Lung (tissue), 12 donors: ENCODE results near the gene CD226. TPM values are rescaled to one million over a fixed set of nuclear protein-coding genes. Genes with fewer than 3 reads are reported as not detected.
"Not testable (repeated sequence)": the region's sequence is repeated elsewhere in the genome, so short reads cannot be mapped to it uniquely, and the experiment has no call there.

ENCODE experiments used
- ATAC-seq: fragments of 200-7000 bp; cut with Tn5 transposase; one replicate; pipeline ENCODE4 v1.9.1; 2020; ENCODE audit warnings: moderate number of reproducible peaks; ENCODE audit not compliant: insufficient read depth, low FRiP score
- DNase-seq, 3 donors: peaks; one replicate each; pipeline ENCODE4 v3.0.0-alpha.2; 2013 to 2017
- H3K27ac ChIP-seq, 2 donors: one replicate each; pipeline ENCODE4 v1.5.1; 2013; ENCODE audit warnings: mild to moderate bottlenecking in 2 of 2, moderate library complexity in 2 of 2, control low read depth in 1 of 2, inconsistent platforms in 1 of 2, low read depth in 1 of 2, low read length in 1 of 2
- H3K27me3 ChIP-seq, 3 donors: one replicate each; pipeline ENCODE4 v1.5.1; 2013; ENCODE audit warnings: low read length in 2 of 3; ENCODE audit not compliant: control insufficient read depth in 3 of 3, insufficient read depth in 3 of 3
- H3K36me3 ChIP-seq, 4 donors: one replicate each; pipeline ENCODE4 v1.5.1; 2013; ENCODE audit warnings: low read length in 4 of 4, mild to moderate bottlenecking in 1 of 4, moderate library complexity in 1 of 4; ENCODE audit not compliant: control insufficient read depth in 4 of 4, insufficient read depth in 4 of 4
- H3K4me1 ChIP-seq, 5 donors: one replicate each; pipeline ENCODE4 v1.5.1; 2013; ENCODE audit warnings: low read length in 5 of 5, mild to moderate bottlenecking in 2 of 5, moderate library complexity in 1 of 5; ENCODE audit not compliant: control insufficient read depth in 5 of 5, insufficient read depth in 5 of 5
- H3K4me3 ChIP-seq: one replicate; pipeline ENCODE4 v1.5.1; 2013; ENCODE audit warnings: mild to moderate bottlenecking, control low read depth, moderate library complexity
- H3K9ac ChIP-seq, 2 donors: one replicate each; pipeline ENCODE4 v1.5.1; 2013; ENCODE audit warnings: low read length in 2 of 2, control low read depth in 1 of 2; ENCODE audit not compliant: insufficient read depth in 1 of 2
- H3K9me3 ChIP-seq, 4 donors: one replicate each; pipeline ENCODE4 v1.5.1; 2013; ENCODE audit warnings: low read length in 3 of 4, mild to moderate bottlenecking in 1 of 4, moderate library complexity in 1 of 4; ENCODE audit not compliant: control insufficient read depth in 4 of 4, insufficient read depth in 3 of 4
- WGBS, 2 donors: extraction: QIAGEN DNeasy Blood & Tissue Kit; methylation state at CpG; one replicate each; pipeline ENCODE4 v1.1.7; 2013; 5-methylcytosine and 5-hydroxymethylcytosine counted together
- polyA plus RNA-seq, 2 donors: library from polyadenylated mRNA; stranded (reverse); fragments of 200-250 nt; gene quantifications; one replicate each; pipeline ENCODE4 v1.2.1, GENCODE V29; 2013
- total RNA-seq, 2 donors: library from RNA; depleted of rRNA in 1 of 2; stranded (reverse); fragments of >200 nt in 1 of 2; gene quantifications; one replicate each; pipeline ENCODE4 v1.2.1, GENCODE V29; 2014 to 2021
- TF ChIP-seq, protein P1 (sequence below): IDR thresholded peaks from 2 replicates; pipeline ENCODE4 v1.5.1; 2012; ENCODE audit warnings: mild to moderate bottlenecking; ENCODE audit errors: control extremely low read depth, extremely low read depth
- donor health status: control.
- donor health status: control.
- donor health status: Bipolar disorder and iron deficiency.
- donor health status: healthy.
- donor health status: DM: yes; HTN: yes; CAD: no.

The CD226 gene
- total and polyA plus RNA-seq, 4 donors, result 0.49 to 6.3 (median 2.7) TPM

DNA sequence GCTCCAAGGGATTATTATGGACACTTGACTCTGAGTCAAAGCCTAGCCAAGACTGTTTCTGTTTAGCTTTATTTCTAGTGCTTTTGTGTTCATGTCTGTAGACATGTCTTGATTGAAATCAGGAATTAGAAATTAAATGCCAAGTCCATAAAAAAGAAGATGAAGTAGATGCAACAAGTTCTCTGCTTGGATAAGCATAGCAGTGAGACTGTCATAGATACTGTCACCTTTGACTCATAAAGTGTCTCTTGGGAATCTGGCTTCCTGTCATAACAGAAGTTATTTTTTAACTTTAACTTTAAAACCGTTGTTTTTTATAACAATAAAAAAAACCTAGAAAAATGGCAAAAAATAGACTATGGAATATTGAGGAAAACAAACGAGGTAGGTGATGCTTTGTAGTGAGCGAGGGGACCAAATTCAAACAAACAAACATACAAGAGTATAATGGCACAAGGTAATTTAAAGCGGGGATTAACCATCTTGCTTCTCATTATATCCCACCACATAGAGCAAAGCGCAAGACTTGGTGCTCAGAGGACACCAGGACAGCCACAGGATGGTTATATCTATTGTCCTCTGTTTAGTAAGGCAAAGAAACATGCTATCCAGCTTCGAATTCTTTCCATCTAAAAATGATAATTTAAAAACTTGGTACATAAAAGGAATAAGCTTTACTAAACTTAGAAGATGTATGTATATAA is 64.6 kb downstream of the CD226 start:
- WGBS, 2 donors, result 87 to 90% methylated on average over 6 of the region's 6 CpGs
- TF ChIP-seq, protein P1, sequence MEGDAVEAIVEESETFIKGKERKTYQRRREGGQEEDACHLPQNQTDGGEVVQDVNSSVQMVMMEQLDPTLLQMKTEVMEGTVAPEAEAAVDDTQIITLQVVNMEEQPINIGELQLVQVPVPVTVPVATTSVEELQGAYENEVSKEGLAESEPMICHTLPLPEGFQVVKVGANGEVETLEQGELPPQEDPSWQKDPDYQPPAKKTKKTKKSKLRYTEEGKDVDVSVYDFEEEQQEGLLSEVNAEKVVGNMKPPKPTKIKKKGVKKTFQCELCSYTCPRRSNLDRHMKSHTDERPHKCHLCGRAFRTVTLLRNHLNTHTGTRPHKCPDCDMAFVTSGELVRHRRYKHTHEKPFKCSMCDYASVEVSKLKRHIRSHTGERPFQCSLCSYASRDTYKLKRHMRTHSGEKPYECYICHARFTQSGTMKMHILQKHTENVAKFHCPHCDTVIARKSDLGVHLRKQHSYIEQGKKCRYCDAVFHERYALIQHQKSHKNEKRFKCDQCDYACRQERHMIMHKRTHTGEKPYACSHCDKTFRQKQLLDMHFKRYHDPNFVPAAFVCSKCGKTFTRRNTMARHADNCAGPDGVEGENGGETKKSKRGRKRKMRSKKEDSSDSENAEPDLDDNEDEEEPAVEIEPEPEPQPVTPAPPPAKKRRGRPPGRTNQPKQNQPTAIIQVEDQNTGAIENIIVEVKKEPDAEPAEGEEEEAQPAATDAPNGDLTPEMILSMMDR, result no peak
- no peaks in the 10 kb centered on the region for H3K36me3 ChIP-seq
- peaks cover 0 to 7% (median 0%) of the 10 kb centered on the region in 5 donors for H3K4me1 ChIP-seq
- peak in 1 of 3 donors; percentile 29 for DNase-seq
- no peaks in the 10 kb centered on the region for H3K27me3 ChIP-seq
- no peak for ATAC-seq
- no peaks in the 10 kb centered on the region for H3K9me3 ChIP-seq
- no peak overlapping the region for H3K4me3 ChIP-seq
- H3K9ac ChIP-seq, result no peak overlapping the region
- no peak overlapping the region for H3K27ac ChIP-seq

DNA sequence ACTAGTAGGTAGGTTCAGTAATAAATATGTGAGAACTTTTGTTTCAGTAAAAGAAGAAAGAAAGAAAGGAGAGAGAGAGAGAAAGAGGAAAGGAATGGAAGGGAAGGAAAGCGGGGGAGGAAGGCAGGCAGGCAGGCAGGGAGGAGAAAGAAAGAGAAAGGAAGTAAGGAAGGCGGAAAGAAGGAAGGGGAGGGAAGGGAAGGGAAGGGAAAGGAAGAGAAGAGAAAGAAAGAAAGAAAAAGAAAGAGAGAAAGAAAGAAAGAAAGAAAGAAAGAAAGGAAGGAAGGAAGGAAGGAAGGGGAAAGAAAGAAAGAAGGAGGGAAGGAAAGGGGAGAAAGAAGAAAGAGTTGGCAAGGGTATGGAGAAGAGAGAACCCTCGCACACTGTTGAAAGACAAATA is 67.6 kb downstream of the CD226 start:
- Histone ChIP-seq H3K27me3 (no peaks in the 10 kb centered on the region), H3K4me3 (no peak overlapping the region), H3K4me1 (peaks cover 0 to 7% (median 0%) of the 10 kb centered on the region in 5 donors), H3K9ac (no peak overlapping the region), H3K27ac (no peak overlapping the region), H3K9me3 (no peaks in the 10 kb centered on the region), H3K36me3 (no peaks in the 10 kb centered on the region)
- ATAC-seq (no peak), DNase-seq (no peak)
- TF ChIP-seq, protein P1, result no peak
- 96 to 97% methylated on average over 3 of the region's 3 CpGs for WGBS, 2 donors

DNA sequence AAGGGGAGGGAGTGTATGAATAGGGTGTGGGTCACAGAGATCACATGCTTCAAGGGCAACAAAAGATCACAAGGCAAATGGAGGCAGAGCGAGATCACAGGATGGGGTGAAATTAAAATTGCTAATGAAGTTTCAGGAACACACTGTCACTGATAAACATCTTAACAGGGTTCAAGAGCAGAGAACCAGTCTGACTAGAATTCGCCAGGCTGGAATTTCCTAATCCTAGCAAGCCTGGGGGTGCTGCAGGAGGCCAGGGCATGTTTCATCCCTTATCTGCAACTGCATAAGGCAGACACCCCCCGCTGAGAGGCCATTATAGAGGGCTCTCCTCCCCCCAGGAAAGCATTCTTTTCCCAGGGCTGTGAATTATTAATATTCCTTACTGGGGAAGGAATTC is 68.6 kb downstream of the CD226 start:
- not testable (repeated sequence) for H3K4me3 ChIP-seq, H3K36me3 ChIP-seq, DNase-seq, H3K9me3 ChIP-seq, H3K27ac ChIP-seq, H3K27me3 ChIP-seq, H3K4me1 ChIP-seq, ATAC-seq, H3K9ac ChIP-seq
- WGBS, 2 donors, result 69 to 73% methylated on average over 3 of the region's 3 CpGs

DNA sequence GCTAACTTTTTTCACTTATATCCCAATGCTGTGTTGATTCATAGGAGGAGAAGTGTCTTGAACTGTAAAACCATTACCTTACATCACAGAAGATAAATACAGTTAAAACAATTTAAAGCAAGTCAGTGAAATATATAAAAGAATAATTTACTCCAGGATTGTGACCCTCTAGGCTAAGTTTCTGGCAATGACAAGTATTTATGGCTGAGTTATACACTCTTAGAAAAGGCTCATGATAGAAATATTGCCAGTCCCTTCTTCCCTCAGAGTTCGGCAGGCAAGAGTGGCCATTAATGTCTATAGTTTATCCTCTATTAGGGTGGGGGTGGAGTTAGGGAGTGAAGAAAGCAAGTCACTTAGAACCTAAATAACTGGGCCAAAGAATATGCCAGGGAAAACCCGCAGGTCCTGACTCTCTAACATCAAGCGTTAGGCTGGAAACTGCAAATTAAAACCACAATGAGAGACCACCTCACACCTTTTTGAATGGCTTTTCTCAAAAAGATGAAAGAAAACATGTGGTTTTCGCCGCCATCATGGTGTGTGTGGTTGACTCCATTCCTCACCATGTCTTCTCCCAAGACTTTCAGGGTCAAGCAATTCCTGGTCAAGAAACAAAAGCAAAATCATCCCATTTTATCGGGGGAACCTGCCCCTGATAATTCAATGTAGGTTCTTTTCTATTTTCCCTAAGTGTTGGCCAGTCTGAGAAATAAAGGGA is 69.3 kb downstream of the CD226 start:
- Histone ChIP-seq H3K27ac (no peak overlapping the region), H3K4me1 (peaks cover 0 to 7% (median 0%) of the 10 kb centered on the region in 5 donors)

More for the DNA sequence above, 69.3 kb downstream of the CD226 start:
- Histone ChIP-seq H3K9ac (no peak overlapping the region), H3K9me3 (no peaks in the 10 kb centered on the region), H3K27me3 (no peaks in the 10 kb centered on the region), H3K4me3 (no peak overlapping the region), H3K36me3 (no peaks in the 10 kb centered on the region)
- ATAC-seq (no peak), DNase-seq (no peak)
- TF ChIP-seq, protein P1, result no peak
- WGBS, 2 donors, result 79 to 82% methylated on average over 6 of the region's 6 CpGs
